HepG2 (cell line): Measurements from ENCODE around the gene ARL3.

Experiments
- FOXP1 ChIP-seq, 2 experiments: fragments of 450-650 bp in 1 of 2; IDR thresholded peaks; 2 replicates each; pipeline ENCODE4 v1.6.1; 2017 to 2018; ENCODE audit warnings: antibody characterized with exemption in 1 of 2
- HDAC6 ChIP-seq: fragments of 200-600 bp; sonication (generic); IDR thresholded peaks from 2 replicates; pipeline ENCODE4 v1.7.0; 2017; ENCODE audit warnings: mild to moderate bottlenecking, antibody characterized with exemption, low read length, low read depth
- POLR2A ChIP-seq, 2 experiments: IDR thresholded peaks; 2 replicates each; pipeline ENCODE4 v1.6.1; 2011; ENCODE audit warnings: low read depth in 2 of 2, low read length in 2 of 2, mild to moderate bottlenecking in 1 of 2, moderate library complexity in 1 of 2; ENCODE audit not compliant: insufficient read depth in 1 of 2
- ZNF720 ChIP-seq: sonication (generic); formaldehyde crosslinking; IDR thresholded peaks from 2 replicates; pipeline ENCODE4 v1.4.0; 2020; ENCODE audit warnings: missing genetic modification reagents
- ZNF776 ChIP-seq: sonication (generic); formaldehyde crosslinking; IDR thresholded peaks from 2 replicates; pipeline ENCODE4 v1.4.0; 2020; ENCODE audit warnings: mild to moderate bottlenecking, missing genetic modification reagents
- ZZZ3 ChIP-seq: sonication (generic); formaldehyde crosslinking; IDR thresholded peaks from 2 replicates; pipeline ENCODE4 v1.4.0; 2020; ENCODE audit warnings: missing genetic modification reagents, mild to moderate bottlenecking, borderline replicate concordance

- TF ChIP-seq HDAC6 (no peak), ZNF776 (0 out of 2 replicates have a peak, but pooled peaks have one; percentile 26), POLR2A (IDR thresholded peaks at IDR 0.05; ENCODE audit: insufficient read depth in 1 of 2, low read depth in 2 of 2, low read length in 2 of 2) (no peak), FOXP1 (IDR thresholded peaks at IDR 0.05) (no peak), FOXP1 (CRISPR knock-in tag; IDR thresholded peaks at IDR 0.05) (peak; percentile 14; the same call in 1 of the 2 replicates), ZZZ3 (CRISPR knock-in tag) (no peak), ZNF720 (CRISPR knock-in tag) (no peak)
These were observed 35.3 kb downstream of the ARL3 start for GRCh38 chr10:102678842-102679289.
